Stimulated activated CD8-positive, alpha-beta memory T cell treated with anti-CD3 and anti-CD28 coated beads, Interleukin-15, amount 100 ng/mL, for 4 hours (primary cell): ENCODE data around the gene LRMDA.

Experiments
- DNase-seq, 2 donors: peaks; one replicate each; pipeline ENCODE4 v3.0.0-alpha.2; 2020; ENCODE audit warnings: low read depth in 2 of 2

Gene LRMDA

DNA sequence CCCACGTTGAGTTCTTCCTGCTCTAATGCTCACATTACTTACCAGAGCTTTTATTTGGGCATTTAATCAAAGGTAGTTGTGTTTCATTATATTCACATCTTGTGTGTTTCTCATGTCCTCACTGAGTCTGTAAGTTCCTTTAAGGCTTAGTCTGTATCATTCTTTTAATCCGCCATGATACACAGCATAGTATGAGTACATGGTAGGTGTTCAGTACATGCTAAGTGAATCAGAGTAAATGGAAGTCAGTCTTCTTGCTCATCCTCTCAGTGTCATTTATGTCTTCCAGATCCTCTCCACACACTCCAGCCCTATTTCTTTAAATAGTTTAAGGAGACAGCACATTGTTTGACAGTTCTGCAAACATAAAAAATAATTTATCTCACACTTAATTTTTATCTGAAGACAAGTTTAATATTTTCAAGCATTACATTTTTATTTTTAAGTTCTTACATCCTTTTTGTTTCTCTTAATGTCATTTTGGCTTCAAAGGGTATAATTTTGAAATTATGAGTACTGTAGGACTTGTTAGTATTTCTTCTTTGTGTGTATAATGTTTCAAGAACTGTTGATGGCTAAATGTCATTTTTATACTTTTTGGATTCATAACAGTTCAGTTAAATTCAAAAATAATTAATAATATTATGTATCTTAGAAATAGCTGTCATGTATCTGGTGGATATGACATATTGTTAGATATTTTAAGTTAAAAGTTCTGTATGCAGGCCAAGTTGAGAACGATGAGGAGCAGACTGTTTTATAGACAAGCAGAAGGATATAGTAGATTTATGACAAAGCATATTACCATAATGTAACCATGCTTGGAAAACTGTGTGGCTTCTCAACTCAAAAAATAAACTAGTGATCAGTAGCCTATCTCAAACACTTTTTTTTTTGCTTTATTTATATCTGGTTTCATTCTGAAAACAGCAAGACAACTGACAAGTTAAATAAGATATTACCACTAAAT, 342.7 kb downstream of the LRMDA start:
- DNase-seq: no peak

DNA sequence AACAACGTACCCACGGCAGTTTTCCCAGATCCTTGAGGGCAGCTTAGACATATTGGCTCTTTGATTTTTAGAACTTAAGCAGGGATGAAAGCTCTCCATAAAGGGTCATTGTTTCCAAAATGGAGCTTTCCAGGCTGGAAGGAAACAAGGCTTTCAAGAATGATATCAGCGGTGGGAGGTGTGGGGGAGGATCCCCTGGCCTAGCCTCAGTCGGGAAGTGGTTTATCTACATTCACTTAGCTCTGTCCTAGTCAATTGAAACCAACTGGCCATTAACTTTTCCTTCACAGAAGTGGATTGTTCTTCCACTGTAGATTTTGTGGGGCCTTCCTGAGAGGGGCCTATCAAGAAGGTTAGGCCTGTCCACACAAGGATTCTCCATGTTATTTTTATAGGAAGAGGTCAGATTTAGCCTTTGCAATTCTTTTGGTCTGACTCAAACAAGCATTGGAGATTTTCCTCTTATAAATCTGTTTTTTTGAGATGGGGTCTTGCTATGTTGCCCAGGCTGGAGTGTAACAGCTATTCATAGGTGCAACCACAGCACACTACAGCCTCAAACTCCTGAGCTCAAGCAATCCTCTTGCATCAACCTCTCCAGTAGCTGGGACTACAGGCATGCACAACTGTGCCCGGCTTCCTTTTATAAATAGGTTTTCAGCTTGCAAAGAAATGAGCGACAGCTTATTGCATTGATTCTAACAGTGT, 343.5 kb downstream of the LRMDA start:
- no peak for DNase-seq

DNA sequence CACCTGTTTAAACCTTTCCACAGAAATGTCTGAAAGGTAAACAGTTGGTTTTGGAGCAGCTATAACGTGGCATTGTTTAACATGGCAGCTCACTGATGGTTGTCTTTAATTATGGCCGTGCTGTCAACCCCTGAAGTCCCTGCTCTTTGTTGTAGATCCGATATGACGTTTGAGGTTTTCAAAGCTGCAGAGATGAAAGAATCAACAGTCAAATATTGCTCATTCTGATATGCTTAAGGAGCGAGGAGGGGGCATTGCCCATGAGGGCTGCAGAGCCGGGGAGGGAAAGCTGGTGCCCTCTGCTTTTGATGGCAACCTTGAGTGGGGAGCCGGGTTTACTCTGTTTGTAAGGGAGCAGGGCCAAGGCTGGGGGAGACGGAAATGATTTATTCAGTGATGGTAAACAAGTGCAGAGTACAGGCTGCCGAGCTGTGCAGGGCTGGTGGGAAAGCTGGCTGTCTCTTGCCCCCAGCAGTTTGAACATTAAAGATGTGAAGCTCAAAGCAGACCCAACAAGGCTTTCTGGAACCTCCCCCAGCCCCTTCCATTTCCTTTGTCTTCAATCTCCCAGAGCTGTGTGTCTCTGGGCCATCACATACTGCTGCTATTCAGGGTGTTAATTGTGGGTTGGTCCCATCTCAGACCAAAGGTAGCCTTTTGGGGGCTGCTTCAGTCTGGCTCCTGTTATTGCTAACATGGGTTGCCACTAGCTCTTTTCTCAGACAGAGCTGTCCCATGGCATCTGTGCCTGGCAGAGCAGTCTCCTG, 345.5 kb downstream of the LRMDA start:
- no peak for DNase-seq

DNA sequence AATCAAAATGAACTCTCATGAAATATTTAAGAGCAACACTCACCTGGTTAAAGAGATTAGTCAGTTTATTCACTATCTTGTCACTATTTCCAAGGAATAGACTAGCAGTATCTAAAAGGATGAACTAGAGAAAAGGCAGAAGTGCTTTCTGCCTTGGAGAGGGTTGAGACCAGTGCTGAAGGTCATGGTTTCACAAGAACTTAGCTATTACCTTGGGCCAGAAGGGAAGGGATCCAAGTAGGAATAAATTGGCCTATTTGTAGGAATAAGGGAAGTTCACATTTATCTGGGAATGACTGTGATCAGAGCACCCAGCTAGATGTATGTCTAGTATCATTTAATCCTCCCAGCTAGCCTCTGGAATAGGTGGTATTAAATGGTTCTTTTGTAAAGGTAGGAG, 347.2 kb downstream of the LRMDA start:
- no peak for DNase-seq

DNA sequence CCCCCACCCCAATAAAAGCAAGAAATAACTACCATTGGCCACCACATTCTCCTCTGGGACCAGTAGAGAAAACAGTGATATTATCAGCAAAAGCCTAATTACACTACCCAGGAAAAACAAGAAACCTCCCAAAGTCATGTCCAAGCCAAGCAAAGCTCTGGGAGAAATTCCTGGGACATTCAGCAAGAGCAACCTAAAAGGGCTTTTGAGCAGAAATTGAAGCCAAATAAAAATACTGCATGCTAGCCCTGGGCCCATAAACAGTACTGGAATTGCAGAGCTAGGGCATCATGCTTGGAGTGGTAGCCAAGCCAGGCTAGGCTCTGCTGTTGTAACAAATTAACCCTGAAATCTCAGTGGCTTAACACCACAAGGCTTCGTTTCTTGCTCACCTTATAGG, 347.9 kb downstream of the LRMDA start:
- no peak for DNase-seq

DNA sequence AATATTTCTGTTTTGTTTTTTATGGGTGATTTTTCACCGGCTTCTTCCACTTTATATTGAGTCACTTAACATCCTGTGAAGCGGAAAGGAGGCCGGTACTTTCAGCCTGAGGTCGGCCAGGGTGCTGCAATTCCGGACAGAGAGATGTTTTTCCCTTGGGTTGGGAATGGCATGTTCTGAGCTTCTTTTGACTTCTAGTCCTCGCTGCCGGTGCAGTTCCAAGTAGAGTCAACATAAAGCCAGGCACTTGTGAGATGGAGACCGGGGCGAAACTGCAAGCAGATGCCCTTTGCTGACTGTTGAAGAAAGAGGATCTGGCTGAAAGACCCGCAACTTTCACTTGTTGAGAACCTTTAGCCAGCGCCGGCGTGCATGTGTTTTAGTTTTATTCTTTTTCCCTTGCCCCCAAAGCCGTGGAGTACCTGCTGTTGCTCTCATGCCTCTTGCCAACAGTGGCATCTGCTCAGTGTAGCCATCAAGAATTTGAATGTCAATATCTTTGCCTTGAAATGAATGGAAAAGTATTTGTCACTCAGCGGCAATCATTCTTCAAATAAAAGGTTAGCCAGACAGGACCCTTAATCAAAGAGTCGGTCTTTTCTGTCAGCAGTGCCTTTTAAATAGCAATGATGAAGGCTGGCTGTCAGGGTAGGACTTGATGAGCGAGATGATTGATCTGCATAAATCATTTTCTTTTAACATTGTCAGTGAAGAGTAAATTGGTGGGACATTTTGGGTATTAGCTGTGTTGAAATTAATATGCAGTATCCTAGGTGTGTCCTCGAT, 351.2 kb downstream of the LRMDA start:
- DNase-seq: no peak

DNA sequence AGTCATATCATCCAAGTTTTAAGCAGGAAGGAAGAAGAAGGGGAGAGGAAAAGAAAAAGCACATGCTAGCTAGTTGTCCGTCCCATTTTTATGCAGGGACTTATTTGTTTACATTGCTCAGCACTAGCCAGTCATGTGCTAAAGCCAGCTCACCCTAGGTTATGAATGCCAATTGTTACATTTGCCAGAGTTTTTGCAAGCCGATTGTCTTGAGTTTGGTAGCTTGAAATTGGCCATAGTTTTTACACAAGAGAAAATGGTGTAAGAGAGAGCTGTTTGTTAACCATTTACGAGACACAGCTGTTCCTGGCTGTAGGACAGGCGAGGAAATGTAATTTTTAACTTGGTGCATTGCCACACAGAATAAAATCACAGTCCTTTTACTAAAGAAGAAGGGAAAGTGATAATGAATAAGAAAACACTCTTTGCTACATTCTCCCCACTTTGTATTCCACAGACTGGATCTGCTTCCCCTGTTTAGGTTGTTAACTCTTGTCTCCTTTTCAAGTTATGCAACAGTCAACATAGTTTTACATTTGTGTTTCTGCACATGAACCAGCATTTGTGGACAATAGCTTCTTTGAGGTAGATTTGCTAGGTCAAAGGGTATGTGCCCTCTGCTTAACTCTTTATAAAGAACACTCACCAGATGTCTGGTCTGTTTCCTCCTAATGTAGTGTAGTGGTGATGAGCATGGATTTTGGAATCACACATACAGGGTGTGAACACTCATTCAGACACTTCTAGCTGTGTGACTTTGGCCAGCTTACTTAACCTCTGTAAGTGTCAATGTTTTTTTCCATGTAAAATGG, 357.2 kb downstream of the LRMDA start:
- DNase-seq: no peak

DNA sequence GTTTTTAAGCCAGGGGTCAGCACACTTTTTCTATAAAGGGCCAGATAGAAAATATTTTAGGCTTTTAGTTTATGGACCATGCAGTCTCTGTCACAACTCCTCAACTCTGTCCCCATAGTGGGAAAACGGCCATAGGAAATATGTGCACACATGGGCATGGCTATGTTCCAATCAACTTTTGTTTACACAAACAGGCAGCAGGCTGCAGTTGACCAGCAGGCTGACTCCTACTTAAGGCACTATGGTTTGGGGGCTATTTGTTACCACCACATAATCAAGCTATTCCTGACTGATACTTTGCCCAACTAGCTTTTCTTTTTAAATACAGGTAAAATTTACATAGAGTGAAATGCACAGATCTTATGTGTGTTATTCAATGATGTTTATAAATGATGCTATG, 362.4 kb downstream of the LRMDA start:
- no peak for DNase-seq

DNA sequence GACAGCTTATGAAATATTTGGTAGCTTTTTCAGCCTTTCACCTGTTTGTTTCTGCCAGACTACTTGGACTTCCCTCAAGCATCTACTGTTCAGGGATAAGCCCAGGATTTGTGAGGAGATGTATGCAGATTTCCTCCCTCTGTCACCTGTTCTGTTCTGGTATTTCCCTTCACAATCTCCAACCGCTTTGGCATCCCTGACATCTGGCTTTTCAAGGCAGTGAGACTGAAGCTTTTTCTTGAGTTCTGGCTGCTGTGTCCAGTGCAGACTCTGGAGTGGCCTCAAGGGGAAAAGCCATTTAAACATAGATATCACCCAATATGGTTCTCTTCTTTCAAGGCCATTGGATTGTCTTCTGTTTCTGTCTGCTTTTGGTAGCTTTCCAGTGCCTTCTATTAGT, 369.7 kb downstream of the LRMDA start:
- DNase-seq: no peak

DNA sequence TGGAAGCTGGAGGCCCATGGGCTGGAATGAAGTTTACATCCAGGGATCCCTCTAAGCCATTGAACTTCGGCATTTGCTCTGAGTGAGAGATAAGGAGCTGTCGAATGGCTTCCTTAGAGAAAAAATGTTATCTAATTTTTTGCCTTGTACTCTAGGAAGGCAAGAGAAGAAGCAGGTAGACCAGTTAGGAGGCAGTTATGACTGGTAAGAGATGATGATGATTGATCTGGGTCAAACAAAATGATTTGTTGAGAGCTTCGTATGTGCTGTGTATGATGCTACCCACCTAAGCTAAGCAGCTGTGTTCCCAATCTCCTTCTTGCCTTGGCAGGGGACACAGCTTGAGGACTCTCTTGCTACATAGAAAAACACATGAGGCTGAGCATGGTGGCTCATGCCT, 370.2 kb downstream of the LRMDA start:
- no peak for DNase-seq

DNA sequence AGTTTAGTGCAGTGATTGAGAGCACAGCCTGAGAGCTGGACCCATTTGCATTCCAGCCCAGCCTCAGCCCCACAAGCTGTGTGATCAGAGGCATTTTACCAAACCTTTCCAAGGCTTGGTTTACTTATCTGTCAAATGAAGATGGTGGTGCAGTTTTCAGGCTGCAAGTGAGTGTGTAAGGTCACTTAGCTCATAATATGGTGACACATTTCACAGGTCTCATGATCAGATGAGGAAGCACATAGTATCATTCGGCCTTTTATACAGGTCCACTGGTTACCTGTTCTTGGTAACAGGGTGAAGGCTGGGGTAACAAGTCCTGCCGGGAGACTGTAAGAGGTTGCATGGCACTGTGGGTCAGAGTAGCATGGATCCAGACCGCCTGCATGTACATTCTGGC, 371.7 kb downstream of the LRMDA start:
- no peak for DNase-seq

DNA sequence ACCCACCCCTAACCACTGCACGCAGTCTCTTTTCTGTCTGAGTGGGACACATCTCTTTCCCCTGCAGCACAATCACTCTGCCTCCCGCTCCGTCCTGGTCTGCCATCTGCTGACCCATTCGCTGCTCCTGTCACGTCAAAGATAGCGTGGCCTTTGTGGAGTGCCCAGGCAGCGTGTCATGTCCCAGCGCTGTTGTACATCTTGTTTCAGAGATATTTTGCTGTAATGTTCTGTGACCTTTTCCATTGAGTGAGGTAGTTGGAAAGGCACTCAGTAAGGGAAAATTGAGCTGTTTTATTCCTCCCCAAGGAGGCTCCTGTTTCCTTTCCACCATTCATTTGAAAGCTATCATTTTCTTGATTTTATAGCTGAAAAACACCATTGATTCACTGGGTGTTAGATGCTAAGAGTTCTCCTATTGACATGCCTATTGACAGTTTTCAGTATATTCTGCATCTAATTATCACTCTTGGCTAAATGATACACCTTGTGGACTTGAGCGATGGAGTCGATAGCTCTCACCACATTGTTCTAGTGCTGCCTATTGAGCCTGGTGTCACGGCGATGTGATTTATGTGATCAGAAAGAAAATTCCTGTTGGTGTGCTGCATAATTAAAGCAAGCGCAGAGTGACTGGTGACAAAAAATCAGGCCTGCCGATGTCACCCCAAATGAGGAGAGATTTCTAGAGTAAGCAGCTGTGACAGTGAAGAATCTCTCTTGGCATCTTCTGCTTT, 372.6 kb downstream of the LRMDA start:
- DNase-seq: no peak

DNA sequence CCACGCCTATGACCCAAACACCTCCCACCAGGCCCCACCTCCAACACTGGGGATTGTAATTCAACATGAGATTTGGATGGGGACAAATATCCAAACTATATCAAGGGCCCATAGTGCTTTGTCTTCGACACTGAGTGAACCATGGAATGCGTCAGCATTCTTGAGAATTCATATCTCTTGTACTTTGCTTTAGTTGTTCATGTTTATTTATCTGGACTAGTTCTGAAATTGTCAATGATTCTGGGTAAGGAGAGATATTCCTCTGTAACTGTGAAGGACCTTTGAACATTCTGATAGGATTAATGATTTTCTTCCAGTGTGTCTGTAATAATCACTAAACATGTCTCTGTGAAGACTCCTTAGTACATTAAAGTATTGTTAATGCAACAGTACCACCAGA, 374.8 kb downstream of the LRMDA start:
- no peak for DNase-seq

DNA sequence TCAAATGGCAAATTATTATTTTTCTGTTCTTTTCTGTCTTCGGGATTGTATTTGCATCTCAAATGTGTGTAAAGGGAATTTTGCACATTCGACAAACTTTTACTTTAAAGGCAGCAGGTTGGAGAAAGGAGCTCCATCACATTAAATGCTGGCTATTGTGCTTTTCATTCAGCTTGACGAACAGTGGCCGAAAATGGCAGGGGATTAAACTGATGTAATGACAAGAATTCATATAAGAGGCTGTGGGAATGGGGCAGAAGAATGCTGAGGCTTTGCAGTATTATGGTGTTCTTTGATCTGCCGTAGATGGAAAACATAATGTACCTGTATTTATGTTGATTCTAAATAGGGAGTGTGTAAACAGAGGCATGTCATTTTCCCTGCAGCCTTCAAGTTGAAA, 376.0 kb downstream of the LRMDA start:
- no peak for DNase-seq

DNA sequence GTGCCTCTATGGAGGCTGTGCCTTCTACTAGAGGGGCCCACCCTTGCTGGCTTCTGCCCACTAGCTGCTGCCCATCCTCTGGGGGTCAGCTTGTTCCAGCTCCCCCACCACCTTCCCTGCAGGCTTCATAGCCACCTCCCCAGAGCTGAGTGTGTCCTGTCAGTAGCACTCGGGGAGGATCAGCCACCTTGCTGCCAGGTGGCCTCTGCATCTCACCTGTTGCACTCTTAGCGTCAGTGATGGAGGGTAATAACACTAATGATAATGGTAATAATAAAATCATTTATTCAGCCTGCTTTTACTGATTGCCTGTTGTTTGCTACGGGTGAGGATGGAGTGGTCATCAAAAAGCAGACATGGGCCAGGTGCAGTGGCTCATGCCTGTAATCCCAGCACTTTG, 377.6 kb downstream of the LRMDA start:
- no peak for DNase-seq

DNA sequence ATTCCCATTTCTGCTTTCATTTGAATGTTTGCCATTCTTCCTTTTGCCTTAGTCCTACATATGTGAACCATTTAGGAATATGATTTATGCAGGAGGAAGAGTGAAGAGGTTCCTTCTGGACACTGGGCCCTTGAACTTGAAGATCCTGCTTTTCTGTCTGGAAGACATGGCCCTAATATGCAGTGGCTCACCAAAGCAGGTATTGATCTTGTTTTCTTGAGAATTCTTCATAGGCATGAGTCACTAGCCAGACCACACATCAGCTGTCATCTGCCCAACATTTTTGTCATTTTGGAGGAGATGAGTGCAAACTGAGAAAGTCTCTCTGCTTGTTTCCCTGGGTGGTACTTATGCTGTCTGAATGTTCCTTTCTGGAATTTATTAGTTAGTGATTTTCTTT, 382.6 kb downstream of the LRMDA start:
- DNase-seq: no peak

DNA sequence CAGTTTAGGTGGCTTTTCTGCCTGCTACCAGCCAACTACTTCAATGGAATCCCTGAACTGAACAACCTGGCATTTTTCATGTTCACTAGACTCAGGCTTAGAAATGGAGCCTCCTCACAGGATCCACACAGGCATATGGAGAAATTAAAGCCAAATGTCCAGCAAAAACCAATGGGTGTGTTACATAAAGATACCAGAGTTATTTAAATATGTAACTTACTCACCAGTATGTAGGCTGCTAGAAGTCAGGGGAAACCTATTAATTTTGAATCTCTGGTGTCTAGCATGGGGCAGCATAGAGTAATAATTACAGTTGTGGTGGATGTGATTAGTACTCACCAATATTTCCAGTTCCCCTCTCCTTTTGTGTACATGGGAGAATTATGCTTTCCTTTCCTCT, 383.6 kb downstream of the LRMDA start:
- DNase-seq: no peak

DNA sequence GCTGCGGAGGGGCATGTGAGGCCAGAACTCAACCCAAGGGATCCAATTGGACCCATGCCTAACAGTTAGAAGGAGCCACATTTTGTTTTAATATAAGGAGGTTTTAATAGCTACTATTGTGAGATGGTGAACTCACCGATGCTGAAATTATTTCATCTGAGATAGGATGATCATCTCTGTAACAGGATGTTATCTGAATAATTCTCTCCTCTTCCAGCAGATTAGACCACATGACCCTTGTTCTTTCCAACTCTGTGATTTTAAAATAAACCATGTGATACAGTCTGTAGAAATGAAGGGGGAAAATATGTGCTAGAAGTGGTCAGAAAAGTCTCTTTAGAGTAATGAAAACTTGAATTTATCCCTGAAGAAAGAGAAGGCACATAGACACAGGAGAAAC, 385.8 kb downstream of the LRMDA start:
- DNase-seq: no peak

DNA sequence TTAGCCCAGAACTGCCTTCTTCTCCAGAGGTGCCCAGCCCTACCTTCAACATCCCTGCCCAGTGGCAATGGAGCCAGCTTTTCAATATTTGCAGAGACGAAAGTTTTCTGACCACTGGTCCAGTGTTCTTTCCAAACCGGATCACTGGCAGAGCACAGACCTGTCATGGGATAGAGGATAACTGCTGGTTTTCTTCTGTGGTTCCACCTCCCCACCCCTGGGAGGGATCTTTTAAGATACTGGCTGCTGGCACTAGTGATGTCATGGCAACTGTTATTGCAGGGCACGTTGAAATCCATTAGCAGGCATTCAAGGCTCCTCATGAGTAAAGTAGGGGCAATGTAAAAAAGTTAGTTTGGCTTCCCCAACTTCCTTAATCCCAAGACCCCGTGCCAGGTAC, 387.1 kb downstream of the LRMDA start:
- no peak for DNase-seq

DNA sequence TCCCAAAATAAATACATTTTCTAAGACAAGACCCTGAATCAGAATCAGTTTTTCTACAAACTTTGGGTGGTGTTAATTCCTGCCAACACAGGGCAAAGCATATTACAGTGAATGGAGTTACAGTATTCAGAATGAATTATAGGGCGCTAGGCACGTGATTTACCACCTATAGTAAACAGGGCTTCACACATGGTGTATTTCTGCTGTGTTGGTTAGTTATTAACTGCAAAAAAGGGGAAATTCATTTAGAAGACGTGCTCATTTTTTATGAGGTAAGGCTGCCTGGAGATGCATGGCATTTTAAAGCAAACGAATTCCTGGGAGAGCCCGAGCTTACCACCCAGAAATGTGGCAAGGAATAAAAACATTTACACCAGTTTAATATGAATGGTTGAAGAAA, 393.8 kb downstream of the LRMDA start:
- no peak for DNase-seq
